AG04449 (cell line): Measurements from ENCODE around the gene RAPGEF5.

Experiments
- CTCF ChIA-PET: fragments of 350-600 bp; formaldehyde crosslinking; extraction: SDS; loops from one replicate; lab custom pipeline; 2021; ENCODE audit warnings: antibody characterized with exemption; lab: Yijun Ruan, JAX
- POLR2A ChIA-PET: fragments of 400-600, 350-600 bp; formaldehyde crosslinking; extraction: SDS; loops from one replicate; lab custom pipeline; 2020; ENCODE audit warnings: antibody characterized with exemption, inconsistent platforms; lab: Yijun Ruan, JAX
- DNase-seq: peaks from one replicate; pipeline ENCODE4 v3.0.0-alpha.2; 2010; ENCODE audit warnings: low read depth, low spot score
- H3K4me3 ChIP-seq: 2 replicates; pipeline ENCODE4 v1.5.1; 2011; ENCODE audit warnings: low read depth, mild to moderate bottlenecking, control low read depth, low read length
- CTCF ChIP-seq: IDR thresholded peaks from one replicate; pipeline ENCODE4 v1.5.1; 2011; ENCODE audit warnings: mild to moderate bottlenecking, moderate library complexity, low read length, control low read depth, inconsistent platforms; ENCODE audit not compliant: insufficient read depth; ENCODE audit errors: missing control alignments

Gene RAPGEF5

GRCh38 chr7:22354462-22354861 is 2.5 kb downstream of the RAPGEF5 start:
- CTCF ChIA-PET, result no interaction called here
- TF ChIP-seq CTCF, result no peak
- no peak for DNase-seq
- H3K4me3 ChIP-seq, result no peak overlapping the region
- POLR2A ChIA-PET, result no interaction called here

- TF ChIP-seq CTCF, result no peak
- no peak for DNase-seq
- POLR2A ChIA-PET, result no interaction called here
- H3K4me3 ChIP-seq, result no peak overlapping the region
- CTCF ChIA-PET, result no interaction called here
Observed at GRCh38 chr7:22352887-22353286, 4.1 kb downstream of the RAPGEF5 start.

GRCh38 chr7:22351878-22352277 is 5.1 kb downstream of the RAPGEF5 start:
- ChIA-PET POLR2A (no interaction called here), CTCF (no interaction called here)

GRCh38 chr7:22351329-22351692 is 5.6 kb downstream of the RAPGEF5 start:
- DNase-seq, result no peak
- no peak overlapping the region for H3K4me3 ChIP-seq
- ChIA-PET POLR2A (no interaction called here), CTCF (no interaction called here)
- no peak for TF ChIP-seq CTCF

More at GRCh38 chr7:22351878-22352277, 5.1 kb downstream of the RAPGEF5 start:
- H3K4me3 ChIP-seq, result no peak overlapping the region
- no peak for TF ChIP-seq CTCF
- DNase-seq, result no peak

- DNase-seq, result no peak
- ChIA-PET CTCF (no interaction called here), POLR2A (no interaction called here)
- no peak overlapping the region for H3K4me3 ChIP-seq
- no peak for TF ChIP-seq CTCF
Observed at GRCh38 chr7:22350466-22351328, 6.3 kb downstream of the RAPGEF5 start.

- DNase-seq, result no peak
- TF ChIP-seq CTCF, result no peak
- POLR2A ChIA-PET, result no interaction called here
- CTCF ChIA-PET, result no interaction called here
- H3K4me3 ChIP-seq, result no peak overlapping the region
Observed at GRCh38 chr7:22348379-22348778, 8.6 kb downstream of the RAPGEF5 start.
